Endothelial cell of umbilical vein (primary cell): ENCODE measurements around the gene PLCD3. TPM values are rescaled to one million over a fixed set of nuclear protein-coding genes. Genes with fewer than 3 reads are reported as not detected.
A peak's percentile ranks its signal among the peaks of the same experiment; 100 is the strongest.

Source experiments
- BruUV-seq: library from RNA; stranded (reverse); fragments of 400-500 nt; replicated peaks from 2 replicates; lab custom pipeline; 2021; lab: Mats Ljungman, UMichigan
- CTCF ChIA-PET: fragments of 300-600, 350-600 bp; sonication (Branson Sonifier 250); formaldehyde crosslinking; loops from one replicate; lab custom pipeline; 2021; ENCODE audit warnings: antibody characterized with exemption, inconsistent platforms; lab: Charles Lee
- POLR2A ChIA-PET: fragments of 300-600, 350-600 bp; sonication (Branson Sonifier 250); formaldehyde crosslinking; loops from one replicate; lab custom pipeline; 2021; ENCODE audit warnings: antibody characterized with exemption, inconsistent platforms; lab: Charles Lee
- DNase-seq: peaks from one replicate; pipeline ENCODE4 v3.0.0-alpha.2; 2011; ENCODE audit warnings: low read depth, low spot score
- FAIRE-seq: peaks from 2 replicates; lab custom pipeline; 2011; peaks lifted over from hg19 to GRCh38; lab: Jason Lieb, UNC
- H2AFZ ChIP-seq: 2 replicates; pipeline ENCODE4 v1.6.0; 2012; ENCODE audit warnings: low read depth, low read length, control low read depth, inconsistent platforms
- H3K27ac ChIP-seq: 2 replicates; pipeline ENCODE4 v1.5.1; 2011; ENCODE audit warnings: low read depth, mild to moderate bottlenecking, control low read depth, low read length, moderate library complexity; ENCODE audit not compliant: insufficient read depth
- H3K27me3 ChIP-seq, 2 experiments: 2 replicates each; pipeline versions ENCODE4 v1.6.0 to v1.6.1; 2011; ENCODE audit warnings: low read length in 2 of 2, mixed read lengths in 1 of 2; ENCODE audit not compliant: control insufficient read depth in 2 of 2, insufficient read depth in 2 of 2
- H3K36me3 ChIP-seq, 2 experiments: 2 replicates in 1 of 2; 3 replicates in 1 of 2; pipeline ENCODE4 v1.5.1; 2011; ENCODE audit warnings: low read length in 2 of 2, mild to moderate bottlenecking in 1 of 2, moderate library complexity in 1 of 2; ENCODE audit not compliant: control insufficient read depth in 2 of 2, insufficient read depth in 2 of 2; ENCODE audit errors: extremely low read depth in 1 of 2
- H3K4me1 ChIP-seq: 3 replicates; pipeline ENCODE4 v1.5.1; 2011; ENCODE audit warnings: mild to moderate bottlenecking, low read length; ENCODE audit not compliant: control insufficient read depth, insufficient read depth; ENCODE audit errors: extremely low read depth
- H3K4me2 ChIP-seq: 2 replicates; pipeline ENCODE4 v1.6.1; 2011; ENCODE audit warnings: low read length, control low read depth, mixed read lengths; ENCODE audit not compliant: insufficient read depth
- H3K4me3 ChIP-seq, 3 experiments: fragments of 200-600 bp in 1 of 3; sonication (generic), shearing (Covaris generic) in 1 of 3; replicated peaks in 1 of 3; 2 replicates each; pipeline ENCODE4 v1.5.1; 2011 to 2016; ENCODE audit warnings: control low read depth in 3 of 3, low read length in 3 of 3, mild to moderate bottlenecking in 2 of 3, inconsistent platforms in 1 of 3, low read depth in 1 of 3, moderate library complexity in 1 of 3; ENCODE audit not compliant: insufficient read depth in 1 of 3
- H3K79me2 ChIP-seq: 2 replicates; pipeline ENCODE4 v1.6.0; 2012; ENCODE audit warnings: low read length, inconsistent platforms; ENCODE audit not compliant: control insufficient read depth, insufficient read depth
- H3K9ac ChIP-seq: replicated peaks from 2 replicates; pipeline ENCODE3; 2011; ENCODE audit warnings: low read length, control low read depth; ENCODE audit not compliant: insufficient read depth; ENCODE audit errors: extremely low read depth
- H3K9me1 ChIP-seq: replicated peaks from 3 replicates; pipeline ENCODE4 v1.6.0; 2011; ENCODE audit warnings: mild to moderate bottlenecking, low read length; ENCODE audit not compliant: control insufficient read depth, insufficient read depth; ENCODE audit errors: extremely low read depth
- H3K9me3 ChIP-seq: replicated peaks from 2 replicates; pipeline ENCODE4 v1.5.1; 2012; ENCODE audit warnings: low read length, inconsistent platforms; ENCODE audit not compliant: control insufficient read depth, insufficient read depth
- H4K20me1 ChIP-seq: replicated peaks from 2 replicates; pipeline ENCODE3; 2011; ENCODE audit warnings: mild to moderate bottlenecking, low read length; ENCODE audit not compliant: control insufficient read depth, insufficient read depth; ENCODE audit errors: extremely low read depth
- EZH2 ChIP-seq: IDR thresholded peaks from 2 replicates; pipeline ENCODE4 v1.6.1; 2012; ENCODE audit warnings: borderline replicate concordance, low read depth, mild to moderate bottlenecking, moderate library complexity, low read length, inconsistent platforms; ENCODE audit not compliant: severe bottlenecking
- FOS ChIP-seq: IDR thresholded peaks from 2 replicates; pipeline ENCODE4 v1.6.1; 2011; ENCODE audit warnings: mild to moderate bottlenecking, low read length, moderate library complexity, borderline replicate concordance; ENCODE audit not compliant: insufficient read depth
- JUN ChIP-seq: IDR thresholded peaks from 2 replicates; pipeline ENCODE4 v1.6.1; 2011; ENCODE audit warnings: borderline replicate concordance, low read depth; ENCODE audit not compliant: insufficient read length, insufficient read depth
- MAX ChIP-seq: IDR thresholded peaks from 2 replicates; pipeline ENCODE4 v1.6.1; 2011; ENCODE audit not compliant: insufficient read depth, insufficient read length
- MYC ChIP-seq: IDR thresholded peaks from one replicate; pipeline ENCODE4 v1.6.1; 2011; ENCODE audit warnings: mild to moderate bottlenecking, low read depth, low read length
- POLR2A ChIP-seq: IDR thresholded peaks from 2 replicates; pipeline ENCODE4 v1.6.1; 2012; ENCODE audit warnings: low read depth, mild to moderate bottlenecking, control low read depth, low read length
- POLR2AphosphoS5 ChIP-seq: IDR thresholded peaks from 2 replicates; pipeline ENCODE4 v1.6.1; 2012; ENCODE audit warnings: low read depth, mild to moderate bottlenecking, control low read depth, low read length, moderate library complexity; ENCODE audit not compliant: insufficient read depth
- dilution Hi-C: fragments of 300-500 bp; cut with MboI; formaldehyde crosslinking; loops from one replicate; pipeline ENCODE4 v1.15.0; 2019; ENCODE audit warnings: low sequenced_read_pairs; ENCODE audit not compliant: extremely low pct_ligation_motif_present
- intact Hi-C: fragments of 100-400 bp; cut with micrococcal nuclease; formaldehyde crosslinking; loops from one replicate; pipeline ENCODE4 v1.10.0; 2022
- polyA plus RNA-seq, 4 experiments: library from polyadenylated mRNA; depleted of rRNA in 3 of 4; stranded (reverse) in 3 of 4; unstranded in 1 of 4; fragments of >200 nt; gene quantifications; 2 replicates each; pipeline versions ENCODE4 v1.2.1 to v1.2.3, GENCODE V29; 2011 to 2012; ENCODE audit warnings: missing spikeins in 1 of 4
- total RNA-seq: library from RNA; stranded (reverse); gene quantifications from 2 replicates; pipeline ENCODE4 v1.2.3, GENCODE V29; 2021

PLCD3 gene
- total and polyA plus RNA-seq, 2 donors (not counting 3 experiments of a cell fraction or from before 2014, with no cell fraction given) = 30.4 to 43.1 TPM

GRCh38 chr17:45092911-45093430, 39.3 kb downstream of the PLCD3 start:
- BruUV-seq = no TSS peak
- Histone ChIP-seq H3K4me3 (no peak overlapping the region), H3K79me2 (no peaks in the 10 kb centered on the region), H3K4me2 (peak overlapping the region; percentile 23), H4K20me1 (no peaks in the 10 kb centered on the region), H3K36me3 (peaks cover 22 to 29% of the 10 kb centered on the region in 2 experiments), H3K9ac (peak overlapping the region; percentile 75), H3K9me1 (no peaks in the 10 kb centered on the region), H3K27ac (peak overlapping the region; percentile 92), H2AFZ (no peak overlapping the region), H3K27me3 (no peaks in the 10 kb centered on the region), H3K9me3 (no peaks in the 10 kb centered on the region), H3K4me1 (peaks cover 23% of the 10 kb centered on the region)
- TF ChIP-seq JUN (peak; percentile 69), POLR2A (no peak), EZH2 (no peak), FOS (peak; percentile 81), MAX (peak; percentile 35), MYC (peak; percentile 53), POLR2AphosphoS5 (peak; percentile 82)
- FAIRE-seq = peak; percentile 100
- intact Hi-C loops (loop anchor here (5.0 kb wide), 1 partner anchor 41 kb away; the partner anchor contains the start of gene DCAKD), dilution Hi-C loops (no loop called here)
- ChIA-PET POLR2A (interaction anchor here (0.5 to 1.3 kb wide), 2 partner anchors 28 to 56 kb away, joined by 4 to 6 read pairs; partner anchors contain the start of gene HEXIM1), CTCF (interaction anchor here (0.5 to 2.5 kb wide), 5 partner anchors 24 to 311 kb away, joined by 3 to 13 read pairs (median 4); partner anchors contain the start of gene ACBD4)
- peak; percentile 95 for DNase-seq
